Measurements from ENCODE around the gene GPATCH1. TPM values are rescaled to one million over a fixed set of nuclear protein-coding genes. Genes with fewer than 3 reads are reported as not detected.
A peak's percentile ranks its signal among the peaks of the same experiment; 100 is the strongest.

The GPATCH1 gene
- total RNA-seq, 1 experiment from 2014 or later = 34.7 TPM

DNA sequence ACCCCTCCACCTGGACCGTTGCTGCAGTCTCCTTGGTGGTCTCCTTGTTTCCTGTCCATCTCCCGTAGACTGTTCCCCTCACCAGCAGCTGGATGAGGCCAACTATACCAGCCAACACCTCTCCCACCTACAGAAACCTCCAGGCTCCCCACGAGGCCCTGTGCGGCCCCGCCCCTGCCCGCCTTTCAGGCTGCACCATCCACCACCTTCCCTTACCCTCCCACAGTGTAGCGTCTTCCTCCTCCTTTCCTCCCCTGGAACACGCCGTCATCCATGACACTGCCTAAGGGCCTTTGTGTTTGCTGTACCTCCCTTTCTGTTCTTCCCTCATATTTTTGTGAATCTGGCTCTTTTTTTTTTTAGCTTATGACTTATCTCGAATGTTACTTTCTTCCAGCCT, 27.2 kb downstream of the GPATCH1 start:
- Histone ChIP-seq H3K4me1 (ENCODE audit: control insufficient read depth, insufficient read depth, low read length) (peaks cover 15% of the 10 kb centered on the region), H3K27ac (ENCODE audit: low read length) (peak overlapping the region; percentile 48), H3K27me3 (ENCODE audit: control insufficient read depth, insufficient read depth, low read length) (no peaks in the 10 kb centered on the region), H3K9me3 (ENCODE audit: control insufficient read depth, insufficient read depth, low read depth, low read length) (no peaks in the 10 kb centered on the region), H3K36me3 (ENCODE audit: control insufficient read depth, insufficient read depth, low read length) (peaks cover 26% of the 10 kb centered on the region), H3K4me3 (ENCODE audit: low read depth in 2 of 2, low read length in 2 of 2) (no peak overlapping the region)
- intact Hi-C loops (cut with micrococcal nuclease; ENCODE audit: unreplicated experiment) = no loop called here
- DNase-seq (ENCODE audit: low read depth, low spot score) (no peak), ATAC-seq (no peak)
- ChIA-PET POLR2A (interaction anchor here (0.6 kb wide), 1 partner anchor 110 kb away, joined by 4 read pairs; no protein-coding TSS in a partner anchor), CTCF (no interaction called here)
- TF ChIP-seq SIN3A (IDR thresholded peaks at IDR 0.05; ENCODE audit: borderline replicate concordance, insufficient read depth, low read depth, low read length) (no peak), TCF7L2 (IDR thresholded peaks at IDR 0.05; ENCODE audit: low read depth, low read length) (no peak), POLR2AphosphoS5 (IDR thresholded peaks at IDR 0.05; ENCODE audit: low read depth, low read length) (no peak)
- TF ChIP-seq, protein P1, sequence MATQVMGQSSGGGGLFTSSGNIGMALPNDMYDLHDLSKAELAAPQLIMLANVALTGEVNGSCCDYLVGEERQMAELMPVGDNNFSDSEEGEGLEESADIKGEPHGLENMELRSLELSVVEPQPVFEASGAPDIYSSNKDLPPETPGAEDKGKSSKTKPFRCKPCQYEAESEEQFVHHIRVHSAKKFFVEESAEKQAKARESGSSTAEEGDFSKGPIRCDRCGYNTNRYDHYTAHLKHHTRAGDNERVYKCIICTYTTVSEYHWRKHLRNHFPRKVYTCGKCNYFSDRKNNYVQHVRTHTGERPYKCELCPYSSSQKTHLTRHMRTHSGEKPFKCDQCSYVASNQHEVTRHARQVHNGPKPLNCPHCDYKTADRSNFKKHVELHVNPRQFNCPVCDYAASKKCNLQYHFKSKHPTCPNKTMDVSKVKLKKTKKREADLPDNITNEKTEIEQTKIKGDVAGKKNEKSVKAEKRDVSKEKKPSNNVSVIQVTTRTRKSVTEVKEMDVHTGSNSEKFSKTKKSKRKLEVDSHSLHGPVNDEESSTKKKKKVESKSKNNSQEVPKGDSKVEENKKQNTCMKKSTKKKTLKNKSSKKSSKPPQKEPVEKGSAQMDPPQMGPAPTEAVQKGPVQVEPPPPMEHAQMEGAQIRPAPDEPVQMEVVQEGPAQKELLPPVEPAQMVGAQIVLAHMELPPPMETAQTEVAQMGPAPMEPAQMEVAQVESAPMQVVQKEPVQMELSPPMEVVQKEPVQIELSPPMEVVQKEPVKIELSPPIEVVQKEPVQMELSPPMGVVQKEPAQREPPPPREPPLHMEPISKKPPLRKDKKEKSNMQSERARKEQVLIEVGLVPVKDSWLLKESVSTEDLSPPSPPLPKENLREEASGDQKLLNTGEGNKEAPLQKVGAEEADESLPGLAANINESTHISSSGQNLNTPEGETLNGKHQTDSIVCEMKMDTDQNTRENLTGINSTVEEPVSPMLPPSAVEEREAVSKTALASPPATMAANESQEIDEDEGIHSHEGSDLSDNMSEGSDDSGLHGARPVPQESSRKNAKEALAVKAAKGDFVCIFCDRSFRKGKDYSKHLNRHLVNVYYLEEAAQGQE (IDR thresholded peaks at IDR 0.05; ENCODE audit: insufficient read depth in 1 of 2, low read depth in 2 of 2, low read length in 1 of 2) = no peak
- TF ChIP-seq, protein P2, sequence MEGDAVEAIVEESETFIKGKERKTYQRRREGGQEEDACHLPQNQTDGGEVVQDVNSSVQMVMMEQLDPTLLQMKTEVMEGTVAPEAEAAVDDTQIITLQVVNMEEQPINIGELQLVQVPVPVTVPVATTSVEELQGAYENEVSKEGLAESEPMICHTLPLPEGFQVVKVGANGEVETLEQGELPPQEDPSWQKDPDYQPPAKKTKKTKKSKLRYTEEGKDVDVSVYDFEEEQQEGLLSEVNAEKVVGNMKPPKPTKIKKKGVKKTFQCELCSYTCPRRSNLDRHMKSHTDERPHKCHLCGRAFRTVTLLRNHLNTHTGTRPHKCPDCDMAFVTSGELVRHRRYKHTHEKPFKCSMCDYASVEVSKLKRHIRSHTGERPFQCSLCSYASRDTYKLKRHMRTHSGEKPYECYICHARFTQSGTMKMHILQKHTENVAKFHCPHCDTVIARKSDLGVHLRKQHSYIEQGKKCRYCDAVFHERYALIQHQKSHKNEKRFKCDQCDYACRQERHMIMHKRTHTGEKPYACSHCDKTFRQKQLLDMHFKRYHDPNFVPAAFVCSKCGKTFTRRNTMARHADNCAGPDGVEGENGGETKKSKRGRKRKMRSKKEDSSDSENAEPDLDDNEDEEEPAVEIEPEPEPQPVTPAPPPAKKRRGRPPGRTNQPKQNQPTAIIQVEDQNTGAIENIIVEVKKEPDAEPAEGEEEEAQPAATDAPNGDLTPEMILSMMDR (IDR thresholded peaks at IDR 0.05) = no peak
- BruUV-seq (replicated peaks) = no TSS peak
- in situ Hi-C loops (cut with HindIII; ENCODE audit: low pct_unique_long_range_greater_than_20kb, low sequenced_read_pairs) = no loop called here

DNA sequence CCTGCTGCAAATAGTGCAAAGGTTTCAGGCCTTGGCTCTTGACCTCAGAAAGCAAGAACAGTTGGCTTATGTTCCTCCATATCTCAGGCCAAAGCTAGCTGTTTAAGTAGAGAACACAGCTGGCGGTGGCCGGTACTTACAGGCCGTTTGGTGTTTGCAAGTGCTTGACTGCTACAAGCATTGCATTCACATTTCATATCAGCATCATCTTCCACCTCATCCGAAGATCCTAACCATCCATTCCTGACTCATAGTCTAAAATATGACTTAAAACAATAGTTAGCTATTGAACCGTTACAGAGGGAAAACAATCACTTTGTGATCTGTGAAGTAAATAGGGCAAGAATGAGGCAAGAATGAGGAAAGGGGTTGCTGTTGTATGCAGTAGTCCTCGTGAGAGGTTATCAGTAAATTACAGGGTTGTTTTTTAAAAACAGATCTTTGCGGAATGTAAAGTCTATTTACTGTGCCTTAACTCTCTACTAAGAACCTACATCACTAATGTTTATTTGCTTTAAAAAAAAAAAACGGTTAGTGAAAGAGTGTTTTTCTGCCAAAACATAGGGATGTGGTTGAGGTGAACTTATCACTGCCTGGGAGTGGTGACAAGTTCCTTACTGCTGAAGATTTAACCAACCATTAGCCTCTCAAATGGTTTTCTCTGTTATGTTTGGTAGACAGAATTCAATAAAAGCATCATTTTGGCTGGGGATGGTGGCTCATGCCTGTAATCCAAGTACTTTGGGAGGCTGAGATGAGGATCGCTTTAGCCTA, 29.3 kb downstream of the GPATCH1 start:
- peak; percentile 78 for DNase-seq (ENCODE audit: low read depth, low spot score)
- TF ChIP-seq, protein P2 (IDR thresholded peaks at IDR 0.05) = no peak
- TF ChIP-seq TCF7L2 (IDR thresholded peaks at IDR 0.05; ENCODE audit: low read depth, low read length) = peak; percentile 57
- in situ Hi-C loops (cut with HindIII; ENCODE audit: low pct_unique_long_range_greater_than_20kb, low sequenced_read_pairs) (no loop called here), intact Hi-C loops (cut with micrococcal nuclease; ENCODE audit: unreplicated experiment) (loop anchor here (10.0 kb wide), 1 partner anchor 56 kb away; no protein-coding TSS in a partner anchor)
- no peaks in the 10 kb centered on the region for H3K27me3 ChIP-seq (ENCODE audit: control insufficient read depth, insufficient read depth, low read length)
- H3K4me1 ChIP-seq (ENCODE audit: control insufficient read depth, insufficient read depth, low read length) = peaks cover 18% of the 10 kb centered on the region
- ATAC-seq = peak; percentile 93
- no peak overlapping the region for H3K4me3 ChIP-seq (ENCODE audit: low read depth in 2 of 2, low read length in 2 of 2)
- peaks cover 31% of the 10 kb centered on the region for H3K36me3 ChIP-seq (ENCODE audit: control insufficient read depth, insufficient read depth, low read length)
- no peaks in the 10 kb centered on the region for H3K9me3 ChIP-seq (ENCODE audit: control insufficient read depth, insufficient read depth, low read depth, low read length)
- POLR2A ChIA-PET = interaction anchor here (0.6 to 0.7 kb wide), 3 partner anchors 51 to 737 kb away, joined by 3 to 4 read pairs (median 4); no protein-coding TSS in a partner anchor
- CTCF ChIA-PET = interaction anchor here (0.6 kb wide), 1 partner anchor 23 kb away, joined by 4 read pairs; no protein-coding TSS in a partner anchor
- peak overlapping the region; percentile 87 for H3K27ac ChIP-seq (ENCODE audit: low read length)
- no TSS peak for BruUV-seq (replicated peaks)
